Right atrium auricular region (tissue), 2 donors: ENCODE data around the gene DQX1. TPM values are rescaled to one million over a fixed set of nuclear protein-coding genes. Genes with fewer than 3 reads are reported as not detected.

ENCODE experiments used
- DNase-seq: peaks from one replicate; pipeline ENCODE4 v3.0.0-alpha.2; 2019; ENCODE audit warnings: low spot score
- H3K27ac ChIP-seq, 2 donors: fragments of 200-600 bp; sonication (generic); 1 replicate in 1 of 2; 2 replicates in 1 of 2; pipeline ENCODE4 v1.5.1; 2016 to 2019
- H3K27me3 ChIP-seq, 2 donors: fragments of 200-600 bp; sonication (generic); one replicate each; pipeline versions ENCODE4 v1.5.1 to v1.6.0; 2017 to 2019
- H3K36me3 ChIP-seq: fragments of 200-600 bp; sonication (generic); one replicate; pipeline ENCODE4 v1.5.1; 2016
- H3K4me1 ChIP-seq, 2 donors: fragments of 200-600 bp; sonication (generic); one replicate each; pipeline versions ENCODE4 v1.5.1 to v1.6.0; 2017 to 2019
- H3K4me3 ChIP-seq, 2 donors: fragments of 200-600 bp; sonication (generic); 1 replicate in 1 of 2; 2 replicates in 1 of 2; pipeline ENCODE4 v1.5.1; 2017 to 2019; ENCODE audit warnings: mild to moderate bottlenecking in 1 of 2, moderate library complexity in 1 of 2
- H3K9me3 ChIP-seq, 2 donors: fragments of 200-600 bp; sonication (generic); one replicate each; pipeline ENCODE4 v1.5.1; 2019
- CTCF ChIP-seq, 2 donors: fragments of 200-600 bp; sonication (generic); IDR thresholded peaks; one replicate each; pipeline ENCODE4 v1.5.1; 2019; ENCODE audit warnings: antibody characterized with exemption in 2 of 2
- total RNA-seq, 2 donors: library from RNA; depleted of rRNA; stranded (reverse); fragments of >200 nt; gene quantifications; one replicate each; pipeline ENCODE4 v1.1.0, GENCODE V29; 2016

DQX1 gene
- total RNA-seq, 2 donors from 2014 or later, result not detected

GRCh38 chr2:74537140-74537539, 11.1 kb upstream of the DQX1 start:
- no peaks in the 10 kb centered on the region for H3K27me3 ChIP-seq
- no peak for DNase-seq
- no peak for TF ChIP-seq CTCF (IDR thresholded peaks at IDR 0.05)

GRCh38 chr2:74536166-74536950, 10.3 kb upstream of the DQX1 start:
- Histone ChIP-seq H3K4me1 (peaks cover 0 to 7% of the 10 kb centered on the region in 2 donors), H3K36me3 (peaks cover 15% of the 10 kb centered on the region), H3K27ac (no peak overlapping the region), H3K27me3 (no peaks in the 10 kb centered on the region), H3K9me3 (no peaks in the 10 kb centered on the region), H3K4me3 (no peak overlapping the region)
- no peak for DNase-seq
- no peak for TF ChIP-seq CTCF (IDR thresholded peaks at IDR 0.05)

More at GRCh38 chr2:74537140-74537539, 11.1 kb upstream of the DQX1 start:
- Histone ChIP-seq H3K27ac (no peak overlapping the region), H3K4me1 (no peaks in the 10 kb centered on the region), H3K4me3 (no peak overlapping the region), H3K9me3 (no peaks in the 10 kb centered on the region), H3K36me3 (peaks cover 15% of the 10 kb centered on the region)

- Histone ChIP-seq H3K9me3 (no peaks in the 10 kb centered on the region), H3K4me1 (peaks cover 0 to 15% of the 10 kb centered on the region in 2 donors), H3K27ac (no peak overlapping the region), H3K36me3 (peaks cover 15% of the 10 kb centered on the region), H3K4me3 (no peak overlapping the region), H3K27me3 (no peaks in the 10 kb centered on the region)
- no peak for TF ChIP-seq CTCF (IDR thresholded peaks at IDR 0.05)
- DNase-seq, result no peak
These were observed 9.5 kb upstream of the DQX1 start for GRCh38 chr2:74535440-74535965.

- no peak overlapping the region for H3K27ac ChIP-seq
- no peak for TF ChIP-seq CTCF (IDR thresholded peaks at IDR 0.05)
- no peaks in the 10 kb centered on the region for H3K27me3 ChIP-seq
- DNase-seq, result no peak
- H3K9me3 ChIP-seq, result no peaks in the 10 kb centered on the region
- peaks cover 0 to 15% of the 10 kb centered on the region in 2 donors for H3K4me1 ChIP-seq
- peaks cover 15% of the 10 kb centered on the region for H3K36me3 ChIP-seq
- H3K4me3 ChIP-seq, result no peak overlapping the region
These were observed 8.4 kb upstream of the DQX1 start for GRCh38 chr2:74534411-74534810.

GRCh38 chr2:74533464-74533863, 7.4 kb upstream of the DQX1 start:
- Histone ChIP-seq H3K36me3 (peaks cover 15% of the 10 kb centered on the region), H3K4me1 (peaks cover 0 to 22% of the 10 kb centered on the region in 2 donors), H3K9me3 (no peaks in the 10 kb centered on the region), H3K27me3 (no peaks in the 10 kb centered on the region), H3K4me3 (no peak overlapping the region), H3K27ac (no peak overlapping the region)
- no peak for TF ChIP-seq CTCF (IDR thresholded peaks at IDR 0.05)
- DNase-seq, result no peak
